ENCODE data around the gene BCAT1.
"Not testable (repeated sequence)": the region's sequence is repeated elsewhere in the genome, so short reads cannot be mapped to it uniquely, and the experiment has no call there.

The BCAT1 gene

GRCh38 chr12:24879644-24880043 is 69.3 kb downstream of the BCAT1 start:
- no peak for TF ChIP-seq CTCF (IDR thresholded peaks at IDR 0.05; ENCODE audit: borderline replicate concordance, insufficient read depth, low read depth, low read length)
- no peak overlapping the region for H3K4me3 ChIP-seq (ENCODE audit: low read depth, low read length)

GRCh38 chr12:24875014-24875413 is 73.9 kb downstream of the BCAT1 start:
- TF ChIP-seq CTCF (IDR thresholded peaks at IDR 0.05; ENCODE audit: borderline replicate concordance, insufficient read depth, low read depth, low read length): no peak
- H3K4me3 ChIP-seq (ENCODE audit: low read depth, low read length): no peak overlapping the region

- no peak for TF ChIP-seq CTCF (IDR thresholded peaks at IDR 0.05; ENCODE audit: borderline replicate concordance, insufficient read depth, low read depth, low read length)
- no peak overlapping the region for H3K4me3 ChIP-seq (ENCODE audit: low read depth, low read length)
Measured at GRCh38 chr12:24872211-24872610, 76.7 kb downstream of the BCAT1 start.

- not testable (repeated sequence) for H3K4me3 ChIP-seq (ENCODE audit: low read depth, low read length)
Measured at GRCh38 chr12:24866139-24866538, 82.8 kb downstream of the BCAT1 start.

- TF ChIP-seq CTCF (IDR thresholded peaks at IDR 0.05; ENCODE audit: borderline replicate concordance, insufficient read depth, low read depth, low read length): no peak
- no peak overlapping the region for H3K4me3 ChIP-seq (ENCODE audit: low read depth, low read length)
Measured at GRCh38 chr12:24864796-24865125, 84.1 kb downstream of the BCAT1 start.

GRCh38 chr12:24861766-24862540 is 86.9 kb downstream of the BCAT1 start:
- no peak overlapping the region for H3K4me3 ChIP-seq (ENCODE audit: low read depth, low read length)
- no peak for TF ChIP-seq CTCF (IDR thresholded peaks at IDR 0.05; ENCODE audit: borderline replicate concordance, insufficient read depth, low read depth, low read length)

GRCh38 chr12:24860546-24860945 is 88.4 kb downstream of the BCAT1 start:
- no peak overlapping the region for H3K4me3 ChIP-seq (ENCODE audit: low read depth, low read length)
- TF ChIP-seq CTCF (IDR thresholded peaks at IDR 0.05; ENCODE audit: borderline replicate concordance, insufficient read depth, low read depth, low read length): no peak

Data from GM12875 (cell line).